SK-N-SH (cell line): ENCODE data around the gene SIRT2.

ENCODE experiments used
- ELF1 ChIP-seq: IDR thresholded peaks from 2 replicates; pipeline ENCODE4 v1.4.0; 2012
- EP300 ChIP-seq, 2 experiments: IDR thresholded peaks; 2 replicates each; pipeline versions ENCODE4 v1.4.0 to v1.6.1; 2012; ENCODE audit warnings: borderline replicate concordance in 1 of 2, low read depth in 1 of 2, low read length in 1 of 2
- FOXM1 ChIP-seq: IDR thresholded peaks from 2 replicates; pipeline ENCODE4 v1.4.0; 2012; ENCODE audit warnings: low read depth, mild to moderate bottlenecking
- POLR2AphosphoS5 ChIP-seq: IDR thresholded peaks from 2 replicates; pipeline ENCODE4 v1.6.1; 2012; ENCODE audit warnings: low read depth, low read length
- REST ChIP-seq: IDR thresholded peaks from 2 replicates; pipeline ENCODE4 v1.6.1; 2012; ENCODE audit warnings: mild to moderate bottlenecking, low read depth, low read length, moderate library complexity
- USF1 ChIP-seq: IDR thresholded peaks from 2 replicates; pipeline ENCODE4 v1.4.0; 2012; ENCODE audit warnings: low read depth, borderline replicate concordance
- YY1 ChIP-seq: IDR thresholded peaks from 2 replicates; pipeline ENCODE4 v1.4.0; 2012; ENCODE audit warnings: low read depth, mild to moderate bottlenecking
- TF ChIP-seq, protein P1 (sequence below): fragments of 200-600 bp; sonication (generic); IDR thresholded peaks from 2 replicates; pipeline ENCODE4 v1.6.1; 2017; ENCODE audit warnings: antibody characterized with exemption, mild to moderate bottlenecking, moderate library complexity

DNA sequence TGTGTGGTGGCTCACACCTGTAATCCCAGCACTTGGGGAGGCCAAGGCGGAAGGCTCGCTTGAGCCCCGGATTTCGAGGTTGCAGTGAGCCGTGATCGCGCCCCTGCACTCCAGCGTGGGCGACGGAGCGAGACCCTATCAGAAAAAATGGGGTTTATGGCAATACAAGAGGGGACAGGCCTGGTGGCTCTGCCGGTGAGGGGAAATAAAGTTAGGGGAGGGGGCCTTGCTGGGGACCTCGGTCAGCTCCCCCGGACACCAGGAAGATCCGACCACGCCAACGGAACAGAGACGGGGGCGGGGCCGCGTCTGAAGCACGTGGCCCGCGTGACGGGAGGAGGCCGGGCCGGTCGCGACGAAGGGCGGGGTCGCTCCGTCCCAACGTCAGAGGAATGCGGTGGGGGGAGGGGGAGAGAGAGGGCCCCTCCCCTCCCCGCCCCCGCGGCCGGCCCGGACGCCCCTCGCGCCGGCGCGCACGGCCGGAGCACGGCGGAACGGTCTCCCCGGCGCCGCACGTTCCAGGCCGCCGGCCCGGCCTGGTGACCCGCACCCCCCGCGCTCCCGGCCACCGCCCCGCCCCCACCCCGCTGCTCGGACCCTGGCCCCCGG, 47.7 kb downstream of the SIRT2 start:
- TF ChIP-seq, protein P1, sequence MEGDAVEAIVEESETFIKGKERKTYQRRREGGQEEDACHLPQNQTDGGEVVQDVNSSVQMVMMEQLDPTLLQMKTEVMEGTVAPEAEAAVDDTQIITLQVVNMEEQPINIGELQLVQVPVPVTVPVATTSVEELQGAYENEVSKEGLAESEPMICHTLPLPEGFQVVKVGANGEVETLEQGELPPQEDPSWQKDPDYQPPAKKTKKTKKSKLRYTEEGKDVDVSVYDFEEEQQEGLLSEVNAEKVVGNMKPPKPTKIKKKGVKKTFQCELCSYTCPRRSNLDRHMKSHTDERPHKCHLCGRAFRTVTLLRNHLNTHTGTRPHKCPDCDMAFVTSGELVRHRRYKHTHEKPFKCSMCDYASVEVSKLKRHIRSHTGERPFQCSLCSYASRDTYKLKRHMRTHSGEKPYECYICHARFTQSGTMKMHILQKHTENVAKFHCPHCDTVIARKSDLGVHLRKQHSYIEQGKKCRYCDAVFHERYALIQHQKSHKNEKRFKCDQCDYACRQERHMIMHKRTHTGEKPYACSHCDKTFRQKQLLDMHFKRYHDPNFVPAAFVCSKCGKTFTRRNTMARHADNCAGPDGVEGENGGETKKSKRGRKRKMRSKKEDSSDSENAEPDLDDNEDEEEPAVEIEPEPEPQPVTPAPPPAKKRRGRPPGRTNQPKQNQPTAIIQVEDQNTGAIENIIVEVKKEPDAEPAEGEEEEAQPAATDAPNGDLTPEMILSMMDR: no peak
- TF ChIP-seq USF1: peak; percentile 90
- no peak for TF ChIP-seq ELF1
- TF ChIP-seq POLR2AphosphoS5: peak; percentile 36
- peak in 1 of 2 experiments; percentile 33; a peak in 1 of 4 replicates for TF ChIP-seq EP300 (IDR thresholded peaks at IDR 0.05; ENCODE audit: borderline replicate concordance in 1 of 2, low read depth in 1 of 2, low read length in 1 of 2)
- no peak for TF ChIP-seq YY1
- TF ChIP-seq REST: peak; percentile 50; the same call in 1 of the 2 replicates
- no peak for TF ChIP-seq FOXM1
